Measurements from ENCODE around the gene MBNL1.
"Not testable (repeated sequence)": the region's sequence is repeated elsewhere in the genome, so short reads cannot be mapped to it uniquely, and the experiment has no call there.

MBNL1 gene

DNA sequence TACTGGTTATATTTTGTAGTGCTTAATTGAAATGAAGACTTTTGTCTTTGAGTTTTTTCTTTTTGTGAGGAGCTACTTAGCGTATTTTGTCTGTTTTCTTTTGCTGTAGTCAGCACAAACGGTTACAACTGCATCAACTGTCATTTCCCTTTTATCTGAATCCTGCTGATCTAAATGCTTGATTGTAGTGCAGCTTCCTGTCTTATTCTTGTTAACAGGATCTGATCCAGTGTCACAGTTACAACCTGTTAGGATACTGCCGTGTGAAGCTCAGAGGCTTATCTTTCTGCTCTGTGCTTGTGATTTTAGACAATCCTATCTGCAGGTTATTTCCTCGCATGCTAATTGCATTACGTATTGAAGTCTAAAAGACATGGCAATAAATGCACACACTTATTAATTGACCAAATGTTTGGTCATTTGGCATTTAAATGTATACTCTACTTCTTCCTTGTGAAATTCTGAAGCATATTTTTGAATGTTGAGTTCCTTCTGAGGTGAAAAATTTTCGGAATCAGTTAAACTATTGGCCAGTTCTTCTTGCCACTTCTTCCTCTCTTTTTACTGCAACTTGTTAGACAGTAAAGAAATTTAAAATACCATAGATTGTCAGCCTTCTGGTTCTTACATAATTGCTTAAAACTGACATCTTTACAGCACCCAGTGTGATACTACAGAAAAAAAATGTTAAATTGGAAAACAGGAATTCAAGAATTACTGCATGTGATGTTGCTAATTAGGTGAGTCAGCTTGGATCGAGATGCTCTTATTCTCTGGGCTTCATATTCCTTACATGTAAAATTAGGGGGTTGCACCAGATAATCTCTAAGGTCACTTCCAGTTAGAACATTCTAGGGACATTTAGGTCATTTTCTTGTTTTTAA is 168.2 kb downstream of the MBNL1 start:
- Histone ChIP-seq H3K4me3 (ENCODE audit: low read depth in 1 of 2, low read length in 2 of 2) (no peak overlapping the region), H3K36me3 (ENCODE audit: insufficient read depth, low read length) (peaks cover 39% of the 10 kb centered on the region), H2AFZ (ENCODE audit: low read depth, low read length) (no peak overlapping the region), H3K9ac (ENCODE audit: low read depth, low read length) (peak overlapping the region; percentile 34; the same call in 1 of the 2 replicates), H3K27me3 (ENCODE audit: insufficient read depth, low read length, poor library complexity) (no peaks in the 10 kb centered on the region), H4K20me1 (ENCODE audit: insufficient read depth, low read length) (peaks cover 23% of the 10 kb centered on the region; the same call in 1 of the 2 replicates), H3K79me2 (ENCODE audit: insufficient read depth, low read length) (peaks cover 98% of the 10 kb centered on the region), H3K4me1 (ENCODE audit: insufficient read depth, low read length) (peaks cover 37% of the 10 kb centered on the region), H3K27ac (ENCODE audit: low read length) (peak overlapping the region; percentile 74), H3K4me2 (ENCODE audit: insufficient read depth, low read length) (peak overlapping the region; percentile 18; the same call in 1 of the 2 replicates), H3K9me3 (ENCODE audit: insufficient read depth, low read length, severe bottlenecking) (no peaks in the 10 kb centered on the region)
- ATAC-seq (ENCODE audit: insufficient read depth, low read depth) (peak; percentile 76), DNase-seq (no peak)
- no peak for TF ChIP-seq EZH2 (IDR thresholded peaks at IDR 0.05; ENCODE audit: borderline replicate concordance, low read depth, low read length, severe bottlenecking)
- TF ChIP-seq, protein P1, sequence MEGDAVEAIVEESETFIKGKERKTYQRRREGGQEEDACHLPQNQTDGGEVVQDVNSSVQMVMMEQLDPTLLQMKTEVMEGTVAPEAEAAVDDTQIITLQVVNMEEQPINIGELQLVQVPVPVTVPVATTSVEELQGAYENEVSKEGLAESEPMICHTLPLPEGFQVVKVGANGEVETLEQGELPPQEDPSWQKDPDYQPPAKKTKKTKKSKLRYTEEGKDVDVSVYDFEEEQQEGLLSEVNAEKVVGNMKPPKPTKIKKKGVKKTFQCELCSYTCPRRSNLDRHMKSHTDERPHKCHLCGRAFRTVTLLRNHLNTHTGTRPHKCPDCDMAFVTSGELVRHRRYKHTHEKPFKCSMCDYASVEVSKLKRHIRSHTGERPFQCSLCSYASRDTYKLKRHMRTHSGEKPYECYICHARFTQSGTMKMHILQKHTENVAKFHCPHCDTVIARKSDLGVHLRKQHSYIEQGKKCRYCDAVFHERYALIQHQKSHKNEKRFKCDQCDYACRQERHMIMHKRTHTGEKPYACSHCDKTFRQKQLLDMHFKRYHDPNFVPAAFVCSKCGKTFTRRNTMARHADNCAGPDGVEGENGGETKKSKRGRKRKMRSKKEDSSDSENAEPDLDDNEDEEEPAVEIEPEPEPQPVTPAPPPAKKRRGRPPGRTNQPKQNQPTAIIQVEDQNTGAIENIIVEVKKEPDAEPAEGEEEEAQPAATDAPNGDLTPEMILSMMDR (IDR thresholded peaks at IDR 0.05; ENCODE audit: borderline replicate concordance, extremely low read depth, low read length, poor library complexity, severe bottlenecking) = no peak

DNA sequence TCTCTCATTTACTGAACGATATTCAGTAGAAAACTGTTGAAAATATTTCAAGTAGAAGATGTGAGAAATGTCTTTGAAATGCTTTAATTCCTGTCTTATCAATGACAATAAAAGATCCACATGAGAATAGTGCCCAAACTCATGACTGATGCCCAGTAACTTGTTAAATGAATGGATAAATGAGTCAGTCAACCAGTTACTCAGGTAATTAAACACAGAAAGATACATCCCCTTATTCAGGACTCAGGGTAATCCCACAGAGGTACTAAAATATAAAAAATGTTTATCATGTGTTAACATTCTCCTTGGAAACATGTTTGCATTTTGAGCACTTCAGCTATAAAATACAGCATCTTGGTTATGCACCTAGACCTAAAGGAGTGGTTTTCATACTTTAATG is 169.5 kb downstream of the MBNL1 start:
- no peak overlapping the region for H3K4me3 ChIP-seq (ENCODE audit: low read depth in 1 of 2, low read length in 2 of 2)
- no peaks in the 10 kb centered on the region for H3K27me3 ChIP-seq (ENCODE audit: insufficient read depth, low read length, poor library complexity)
- peak overlapping the region; percentile 30; the same call in 1 of the 2 replicates for H3K27ac ChIP-seq (ENCODE audit: low read length)
- H3K9me3 ChIP-seq (ENCODE audit: insufficient read depth, low read length, severe bottlenecking) = no peaks in the 10 kb centered on the region
- TF ChIP-seq, protein P1 (IDR thresholded peaks at IDR 0.05; ENCODE audit: borderline replicate concordance, extremely low read depth, low read length, poor library complexity, severe bottlenecking) = no peak
- TF ChIP-seq EZH2 (IDR thresholded peaks at IDR 0.05; ENCODE audit: borderline replicate concordance, low read depth, low read length, severe bottlenecking) = no peak
- peaks cover 20% of the 10 kb centered on the region; the same call in 1 of the 2 replicates for H4K20me1 ChIP-seq (ENCODE audit: insufficient read depth, low read length)
- H3K79me2 ChIP-seq (ENCODE audit: insufficient read depth, low read length) = peaks cover 98% of the 10 kb centered on the region
- no peak overlapping the region for H3K4me2 ChIP-seq (ENCODE audit: insufficient read depth, low read length)
- no peak for ATAC-seq (ENCODE audit: insufficient read depth, low read depth)
- no peak overlapping the region for H2AFZ ChIP-seq (ENCODE audit: low read depth, low read length)
- H3K4me1 ChIP-seq (ENCODE audit: insufficient read depth, low read length) = peaks cover 37% of the 10 kb centered on the region
- no peak overlapping the region for H3K9ac ChIP-seq (ENCODE audit: low read depth, low read length)
- peaks cover 27% of the 10 kb centered on the region for H3K36me3 ChIP-seq (ENCODE audit: insufficient read depth, low read length)
- DNase-seq = no peak

GRCh38 chr3:152438706-152439105 is 170.0 kb downstream of the MBNL1 start:
- Histone ChIP-seq H3K4me1 (ENCODE audit: insufficient read depth, low read length) (peaks cover 37% of the 10 kb centered on the region), H4K20me1 (ENCODE audit: insufficient read depth, low read length) (peaks cover 20% of the 10 kb centered on the region; the same call in 1 of the 2 replicates), H3K36me3 (ENCODE audit: insufficient read depth, low read length) (peaks cover 25% of the 10 kb centered on the region), H3K79me2 (ENCODE audit: insufficient read depth, low read length) (peaks cover 100% of the 10 kb centered on the region), H3K9ac (ENCODE audit: low read depth, low read length) (no peak overlapping the region), H3K27ac (ENCODE audit: low read length) (no peak overlapping the region; the same call in 1 of the 2 replicates), H3K9me3 (ENCODE audit: insufficient read depth, low read length, severe bottlenecking) (no peaks in the 10 kb centered on the region), H3K4me2 (ENCODE audit: insufficient read depth, low read length) (no peak overlapping the region), H3K4me3 (ENCODE audit: low read depth in 1 of 2, low read length in 2 of 2) (no peak overlapping the region), H2AFZ (ENCODE audit: low read depth, low read length) (no peak overlapping the region), H3K27me3 (ENCODE audit: insufficient read depth, low read length, poor library complexity) (no peaks in the 10 kb centered on the region)
- no peak for TF ChIP-seq EZH2 (IDR thresholded peaks at IDR 0.05; ENCODE audit: borderline replicate concordance, low read depth, low read length, severe bottlenecking)
- TF ChIP-seq, protein P1 (IDR thresholded peaks at IDR 0.05; ENCODE audit: borderline replicate concordance, extremely low read depth, low read length, poor library complexity, severe bottlenecking) = no peak
- no peak for ATAC-seq (ENCODE audit: insufficient read depth, low read depth)
- no peak for DNase-seq

DNA sequence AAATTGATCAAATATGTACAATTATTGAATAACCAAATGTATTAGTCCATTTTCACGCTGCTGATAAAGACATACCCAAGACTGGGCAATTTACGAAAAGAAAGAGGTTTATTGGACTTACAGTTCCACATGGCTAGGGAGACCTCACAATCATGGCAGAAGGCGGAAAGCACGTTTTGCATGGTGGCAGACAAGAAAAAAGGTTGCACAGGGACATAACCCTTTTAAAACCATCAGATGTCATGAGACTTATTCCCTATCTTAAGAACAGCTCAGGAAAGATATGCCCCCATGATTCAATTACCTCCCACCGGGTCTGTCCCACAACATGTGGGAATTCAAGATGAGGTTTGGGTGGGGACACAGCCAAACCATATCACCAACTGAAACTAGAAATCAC is 171.5 kb downstream of the MBNL1 start:
- H3K4me3 ChIP-seq (ENCODE audit: low read depth in 1 of 2, low read length in 2 of 2); H2AFZ ChIP-seq (ENCODE audit: low read depth, low read length); H3K27me3 ChIP-seq (ENCODE audit: insufficient read depth, low read length, poor library complexity); H3K4me2 ChIP-seq (ENCODE audit: insufficient read depth, low read length); H3K27ac ChIP-seq (ENCODE audit: low read length); ATAC-seq (ENCODE audit: insufficient read depth, low read depth); DNase-seq; H3K9me3 ChIP-seq (ENCODE audit: insufficient read depth, low read length, severe bottlenecking); H3K9ac ChIP-seq (ENCODE audit: low read depth, low read length): not testable (repeated sequence)
- H4K20me1 ChIP-seq (ENCODE audit: insufficient read depth, low read length) = peaks cover 20% of the 10 kb centered on the region; the same call in 1 of the 2 replicates
- peaks cover 100% of the 10 kb centered on the region for H3K79me2 ChIP-seq (ENCODE audit: insufficient read depth, low read length)
- peaks cover 21% of the 10 kb centered on the region for H3K4me1 ChIP-seq (ENCODE audit: insufficient read depth, low read length)
- H3K36me3 ChIP-seq (ENCODE audit: insufficient read depth, low read length) = peaks cover 27% of the 10 kb centered on the region

All from DND-41 (cell line).